ENCODE measurements around the gene SLC2A6. TPM values are rescaled to one million over a fixed set of nuclear protein-coding genes. Genes with fewer than 3 reads are reported as not detected.

The SLC2A6 gene
- total and polyA plus RNA-seq, 2 donors from 2014 or later = 2.5 to 5.8 TPM

DNA sequence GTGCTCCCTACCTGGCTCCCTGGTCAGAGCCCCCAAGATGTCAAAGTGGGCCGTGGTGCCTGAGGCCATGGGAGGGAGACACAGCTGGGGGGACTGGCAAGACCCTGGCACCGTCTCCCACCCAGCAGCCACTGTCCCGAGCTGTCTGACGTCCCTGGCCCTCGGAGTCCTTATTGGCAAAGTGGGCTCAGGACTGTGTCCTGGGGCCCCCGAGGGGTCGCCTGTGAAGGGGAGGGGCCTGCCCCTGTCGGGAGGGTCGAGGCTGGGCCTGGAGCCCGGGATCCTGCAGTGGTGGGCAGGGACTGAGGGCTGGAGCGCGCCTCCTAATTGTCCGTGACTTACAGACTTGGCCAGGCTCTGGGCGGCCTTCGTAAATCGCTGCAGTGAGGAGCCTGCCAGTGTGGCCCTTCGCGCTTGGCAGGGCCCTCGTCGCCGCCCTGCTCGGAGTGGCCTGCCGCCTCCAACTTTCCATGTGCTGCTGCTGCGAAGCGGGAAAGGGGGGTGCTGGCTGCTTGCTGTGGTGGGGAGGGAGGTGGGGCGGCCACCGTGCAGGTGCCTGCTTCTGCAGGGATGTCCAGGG is 32.1 kb upstream of the SLC2A6 start:
- FAIRE-seq (no peak), DNase-seq (peak in 1 of 5 donors; percentile 66)
- H3K36me3 ChIP-seq (ENCODE audit: control insufficient read depth in 2 of 3, insufficient read depth in 3 of 3, low read length in 3 of 3) = no peaks in the 10 kb centered on the region
- no peaks in the 10 kb centered on the region for H3K27me3 ChIP-seq (ENCODE audit: control insufficient read depth, insufficient read depth, low read length)
- TF ChIP-seq, protein P1, sequence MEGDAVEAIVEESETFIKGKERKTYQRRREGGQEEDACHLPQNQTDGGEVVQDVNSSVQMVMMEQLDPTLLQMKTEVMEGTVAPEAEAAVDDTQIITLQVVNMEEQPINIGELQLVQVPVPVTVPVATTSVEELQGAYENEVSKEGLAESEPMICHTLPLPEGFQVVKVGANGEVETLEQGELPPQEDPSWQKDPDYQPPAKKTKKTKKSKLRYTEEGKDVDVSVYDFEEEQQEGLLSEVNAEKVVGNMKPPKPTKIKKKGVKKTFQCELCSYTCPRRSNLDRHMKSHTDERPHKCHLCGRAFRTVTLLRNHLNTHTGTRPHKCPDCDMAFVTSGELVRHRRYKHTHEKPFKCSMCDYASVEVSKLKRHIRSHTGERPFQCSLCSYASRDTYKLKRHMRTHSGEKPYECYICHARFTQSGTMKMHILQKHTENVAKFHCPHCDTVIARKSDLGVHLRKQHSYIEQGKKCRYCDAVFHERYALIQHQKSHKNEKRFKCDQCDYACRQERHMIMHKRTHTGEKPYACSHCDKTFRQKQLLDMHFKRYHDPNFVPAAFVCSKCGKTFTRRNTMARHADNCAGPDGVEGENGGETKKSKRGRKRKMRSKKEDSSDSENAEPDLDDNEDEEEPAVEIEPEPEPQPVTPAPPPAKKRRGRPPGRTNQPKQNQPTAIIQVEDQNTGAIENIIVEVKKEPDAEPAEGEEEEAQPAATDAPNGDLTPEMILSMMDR (IDR thresholded peaks at IDR 0.05; ENCODE audit: borderline replicate concordance, extremely low read depth, insufficient read depth) = no peak
- H3K9me3 ChIP-seq (ENCODE audit: control insufficient read depth in 2 of 3, insufficient read depth in 1 of 3, low read length in 3 of 3) = no peaks in the 10 kb centered on the region
- intact Hi-C loops (cut with DNase I) = no loop called here
- no peak overlapping the region for H3K9ac ChIP-seq (ENCODE audit: low read length in 3 of 3)
- no peak overlapping the region for H3K27ac ChIP-seq (ENCODE audit: low read depth in 2 of 2, low read length in 2 of 2)
- peaks cover 0 to 13% (median 12%) of the 10 kb centered on the region in 3 donors for H3K4me1 ChIP-seq (ENCODE audit: control insufficient read depth in 2 of 3, insufficient read depth in 2 of 3, low read depth in 1 of 3, low read length in 3 of 3)
- H3K4me3 ChIP-seq (ENCODE audit: low read length in 3 of 3) = no peak overlapping the region

DNA sequence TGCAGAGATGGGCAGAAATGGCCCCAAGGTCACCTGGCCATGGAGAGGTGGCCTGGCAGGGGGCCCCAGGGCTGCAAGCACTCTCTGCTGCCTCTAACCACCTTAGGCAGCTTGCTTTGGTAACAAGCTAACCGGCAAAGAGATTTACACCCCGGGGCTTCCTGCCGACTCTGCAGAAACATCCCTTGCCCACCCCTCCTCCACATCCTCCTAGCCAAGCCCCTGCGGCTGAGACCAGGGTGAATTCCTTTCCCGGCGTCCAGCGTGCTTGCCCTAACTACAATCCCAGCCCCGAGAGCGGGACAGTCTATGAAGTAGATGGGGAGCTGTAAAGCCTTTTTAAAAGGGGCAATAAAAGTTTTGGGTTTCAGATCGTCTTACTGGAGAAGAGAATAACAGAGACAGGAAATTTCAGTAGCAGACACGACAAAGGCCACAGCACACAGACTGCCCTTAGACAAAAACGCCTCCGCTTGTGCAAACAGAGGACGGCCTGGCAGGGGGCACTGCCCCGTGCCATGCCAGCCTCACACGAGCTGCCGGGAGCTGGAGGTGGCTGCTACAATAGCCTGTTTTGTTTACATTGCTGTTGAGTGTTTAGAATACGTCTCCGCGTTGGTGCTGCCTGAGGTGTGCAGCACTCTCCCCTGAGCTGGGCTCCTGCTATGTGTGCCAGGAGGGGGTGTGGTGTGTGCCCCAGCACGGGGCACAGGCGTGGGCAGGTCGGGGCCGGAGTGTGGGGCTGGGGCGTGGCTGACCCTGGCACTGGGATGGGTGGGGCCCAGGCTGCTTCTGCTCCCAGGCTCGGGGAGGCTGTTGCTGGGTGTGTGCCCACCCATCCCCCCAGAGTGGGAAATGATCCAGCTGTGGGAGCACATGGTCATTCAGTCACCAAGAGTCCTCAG is 30.5 kb upstream of the SLC2A6 start:
- H3K27ac ChIP-seq (ENCODE audit: low read depth in 2 of 2, low read length in 2 of 2) = no peak overlapping the region
- no peaks in the 10 kb centered on the region for H3K36me3 ChIP-seq (ENCODE audit: control insufficient read depth in 2 of 3, insufficient read depth in 3 of 3, low read length in 3 of 3)
- FAIRE-seq = no peak
- no peak overlapping the region for H3K9ac ChIP-seq (ENCODE audit: low read length in 3 of 3)
- peak; percentile 83 to 92 (median 88) for DNase-seq
- H3K4me1 ChIP-seq (ENCODE audit: control insufficient read depth in 2 of 3, insufficient read depth in 2 of 3, low read depth in 1 of 3, low read length in 3 of 3) = peaks cover 0 to 10% (median 10%) of the 10 kb centered on the region in 3 donors
- H3K9me3 ChIP-seq (ENCODE audit: control insufficient read depth in 2 of 3, insufficient read depth in 1 of 3, low read length in 3 of 3) = no peaks in the 10 kb centered on the region
- TF ChIP-seq, protein P1 (IDR thresholded peaks at IDR 0.05; ENCODE audit: borderline replicate concordance, extremely low read depth, insufficient read depth) = no peak
- no peak overlapping the region for H3K4me3 ChIP-seq (ENCODE audit: low read length in 3 of 3)
- intact Hi-C loops (cut with DNase I) = no loop called here
- no peaks in the 10 kb centered on the region for H3K27me3 ChIP-seq (ENCODE audit: control insufficient read depth, insufficient read depth, low read length)

DNA sequence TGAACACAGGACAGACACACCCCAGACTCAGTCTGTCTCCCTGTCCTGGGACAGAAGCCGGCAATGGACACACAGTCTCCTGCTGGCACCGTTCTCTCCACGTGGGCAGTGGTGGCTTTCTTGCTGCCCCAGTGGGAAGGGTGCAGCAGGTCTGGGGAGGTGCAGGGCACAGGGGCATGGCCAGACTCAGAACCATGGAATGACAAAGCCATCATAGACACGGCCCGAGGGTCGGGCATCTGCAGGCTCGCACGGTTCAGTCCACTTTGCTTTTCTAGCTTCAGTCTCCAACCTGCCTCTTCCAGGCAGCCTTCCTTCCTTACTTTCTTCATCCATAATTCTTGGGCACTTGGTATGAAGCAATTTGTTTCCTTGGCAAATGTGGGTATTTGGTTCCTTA is 29.1 kb upstream of the SLC2A6 start:
- no peak overlapping the region for H3K9ac ChIP-seq (ENCODE audit: low read length in 3 of 3)
- peaks cover 0 to 10% (median 9%) of the 10 kb centered on the region in 3 donors for H3K4me1 ChIP-seq (ENCODE audit: control insufficient read depth in 2 of 3, insufficient read depth in 2 of 3, low read depth in 1 of 3, low read length in 3 of 3)
- H3K9me3 ChIP-seq (ENCODE audit: control insufficient read depth in 2 of 3, insufficient read depth in 1 of 3, low read length in 3 of 3) = no peaks in the 10 kb centered on the region
- no peaks in the 10 kb centered on the region for H3K36me3 ChIP-seq (ENCODE audit: control insufficient read depth in 2 of 3, insufficient read depth in 3 of 3, low read length in 3 of 3)
- H3K27me3 ChIP-seq (ENCODE audit: control insufficient read depth, insufficient read depth, low read length) = no peaks in the 10 kb centered on the region
- H3K4me3 ChIP-seq (ENCODE audit: low read length in 3 of 3) = no peak overlapping the region
- intact Hi-C loops (cut with DNase I) = no loop called here
- DNase-seq (peak in 1 of 5 donors; percentile 42), FAIRE-seq (no peak)
- H3K27ac ChIP-seq (ENCODE audit: low read depth in 2 of 2, low read length in 2 of 2) = no peak overlapping the region
- TF ChIP-seq, protein P1 (IDR thresholded peaks at IDR 0.05; ENCODE audit: borderline replicate concordance, extremely low read depth, insufficient read depth) = no peak

Data from kidney (tissue), 14 donors.